ENCODE data around the gene SPATA12. TPM values are rescaled to one million over a fixed set of nuclear protein-coding genes. Genes with fewer than 3 reads are reported as not detected.

The SPATA12 gene
- total and polyA plus RNA-seq, 2 experiments from 2014 or later, result 0.10 to 0.65 TPM

DNA sequence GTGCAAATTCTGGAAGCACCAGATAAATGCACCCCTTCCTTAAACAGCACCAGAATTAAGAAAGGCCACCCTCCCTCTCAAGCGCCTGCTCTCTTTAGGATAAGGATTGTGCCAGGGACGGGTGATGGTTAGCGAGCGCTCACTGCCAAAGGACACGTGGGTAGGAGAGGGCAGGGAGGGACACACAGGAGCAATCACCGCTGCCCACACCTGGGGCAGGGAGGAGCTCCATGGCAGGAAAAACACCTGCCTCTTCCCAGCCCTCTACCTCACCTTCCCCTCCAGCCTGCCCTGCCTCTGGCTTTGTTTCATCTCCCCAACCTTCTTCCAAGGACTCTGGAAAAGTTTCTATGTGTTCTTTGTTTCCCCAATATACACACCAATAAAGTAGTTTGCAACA lies 7.3 kb upstream of the SPATA12 start:
- Histone ChIP-seq H3K27me3 (ENCODE audit: insufficient read depth) (no peaks in the 10 kb centered on the region), H3K4me3 (no peak overlapping the region), H3K9me2 (ENCODE audit: insufficient read depth) (no peaks in the 10 kb centered on the region), H3K4me2 (no peak overlapping the region), H3K4me1 (ENCODE audit: insufficient read depth) (no peaks in the 10 kb centered on the region), H4K20me1 (replicated peaks; ENCODE audit: insufficient read depth) (no peaks in the 10 kb centered on the region), H3K79me2 (replicated peaks; ENCODE audit: insufficient read depth) (no peaks in the 10 kb centered on the region), H2AFZ (no peak overlapping the region), H3F3A (replicated peaks; ENCODE audit: low read depth) (no peaks in the 10 kb centered on the region), H3K36me3 (ENCODE audit: insufficient read depth) (no peaks in the 10 kb centered on the region), H3K27ac (ENCODE audit: low read depth) (no peak overlapping the region)
- H3K4me3 Mint-ChIP-seq, result no peak overlapping the region
- ATAC-seq, result no peak
- peaks cover 3% of the 10 kb centered on the region for H3K27me3 Mint-ChIP-seq (ENCODE audit: insufficient read depth, low read depth, poor library complexity)
- no peak for TF ChIP-seq ZNF331 (CRISPR knock-in tag; IDR thresholded peaks at IDR 0.05; ENCODE audit: low read depth)
- no peak for TF ChIP-seq ZNF114 (CRISPR knock-in tag; IDR thresholded peaks at IDR 0.05)
- TF ChIP-seq, protein P1, sequence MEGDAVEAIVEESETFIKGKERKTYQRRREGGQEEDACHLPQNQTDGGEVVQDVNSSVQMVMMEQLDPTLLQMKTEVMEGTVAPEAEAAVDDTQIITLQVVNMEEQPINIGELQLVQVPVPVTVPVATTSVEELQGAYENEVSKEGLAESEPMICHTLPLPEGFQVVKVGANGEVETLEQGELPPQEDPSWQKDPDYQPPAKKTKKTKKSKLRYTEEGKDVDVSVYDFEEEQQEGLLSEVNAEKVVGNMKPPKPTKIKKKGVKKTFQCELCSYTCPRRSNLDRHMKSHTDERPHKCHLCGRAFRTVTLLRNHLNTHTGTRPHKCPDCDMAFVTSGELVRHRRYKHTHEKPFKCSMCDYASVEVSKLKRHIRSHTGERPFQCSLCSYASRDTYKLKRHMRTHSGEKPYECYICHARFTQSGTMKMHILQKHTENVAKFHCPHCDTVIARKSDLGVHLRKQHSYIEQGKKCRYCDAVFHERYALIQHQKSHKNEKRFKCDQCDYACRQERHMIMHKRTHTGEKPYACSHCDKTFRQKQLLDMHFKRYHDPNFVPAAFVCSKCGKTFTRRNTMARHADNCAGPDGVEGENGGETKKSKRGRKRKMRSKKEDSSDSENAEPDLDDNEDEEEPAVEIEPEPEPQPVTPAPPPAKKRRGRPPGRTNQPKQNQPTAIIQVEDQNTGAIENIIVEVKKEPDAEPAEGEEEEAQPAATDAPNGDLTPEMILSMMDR (conservative IDR thresholded peaks at IDR 0.05; ENCODE audit: low read depth in 2 of 2), result no peak
- TF ChIP-seq STAT1 (IDR thresholded peaks at IDR 0.05; ENCODE audit: unreplicated experiment), result no peak
- TF ChIP-seq JUNB (IDR thresholded peaks at IDR 0.05; ENCODE audit: unreplicated experiment), result no peak
- TF ChIP-seq, protein P2, sequence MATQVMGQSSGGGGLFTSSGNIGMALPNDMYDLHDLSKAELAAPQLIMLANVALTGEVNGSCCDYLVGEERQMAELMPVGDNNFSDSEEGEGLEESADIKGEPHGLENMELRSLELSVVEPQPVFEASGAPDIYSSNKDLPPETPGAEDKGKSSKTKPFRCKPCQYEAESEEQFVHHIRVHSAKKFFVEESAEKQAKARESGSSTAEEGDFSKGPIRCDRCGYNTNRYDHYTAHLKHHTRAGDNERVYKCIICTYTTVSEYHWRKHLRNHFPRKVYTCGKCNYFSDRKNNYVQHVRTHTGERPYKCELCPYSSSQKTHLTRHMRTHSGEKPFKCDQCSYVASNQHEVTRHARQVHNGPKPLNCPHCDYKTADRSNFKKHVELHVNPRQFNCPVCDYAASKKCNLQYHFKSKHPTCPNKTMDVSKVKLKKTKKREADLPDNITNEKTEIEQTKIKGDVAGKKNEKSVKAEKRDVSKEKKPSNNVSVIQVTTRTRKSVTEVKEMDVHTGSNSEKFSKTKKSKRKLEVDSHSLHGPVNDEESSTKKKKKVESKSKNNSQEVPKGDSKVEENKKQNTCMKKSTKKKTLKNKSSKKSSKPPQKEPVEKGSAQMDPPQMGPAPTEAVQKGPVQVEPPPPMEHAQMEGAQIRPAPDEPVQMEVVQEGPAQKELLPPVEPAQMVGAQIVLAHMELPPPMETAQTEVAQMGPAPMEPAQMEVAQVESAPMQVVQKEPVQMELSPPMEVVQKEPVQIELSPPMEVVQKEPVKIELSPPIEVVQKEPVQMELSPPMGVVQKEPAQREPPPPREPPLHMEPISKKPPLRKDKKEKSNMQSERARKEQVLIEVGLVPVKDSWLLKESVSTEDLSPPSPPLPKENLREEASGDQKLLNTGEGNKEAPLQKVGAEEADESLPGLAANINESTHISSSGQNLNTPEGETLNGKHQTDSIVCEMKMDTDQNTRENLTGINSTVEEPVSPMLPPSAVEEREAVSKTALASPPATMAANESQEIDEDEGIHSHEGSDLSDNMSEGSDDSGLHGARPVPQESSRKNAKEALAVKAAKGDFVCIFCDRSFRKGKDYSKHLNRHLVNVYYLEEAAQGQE (IDR thresholded peaks at IDR 0.05; ENCODE audit: unreplicated experiment), result no peak
- TF ChIP-seq, protein P3, sequence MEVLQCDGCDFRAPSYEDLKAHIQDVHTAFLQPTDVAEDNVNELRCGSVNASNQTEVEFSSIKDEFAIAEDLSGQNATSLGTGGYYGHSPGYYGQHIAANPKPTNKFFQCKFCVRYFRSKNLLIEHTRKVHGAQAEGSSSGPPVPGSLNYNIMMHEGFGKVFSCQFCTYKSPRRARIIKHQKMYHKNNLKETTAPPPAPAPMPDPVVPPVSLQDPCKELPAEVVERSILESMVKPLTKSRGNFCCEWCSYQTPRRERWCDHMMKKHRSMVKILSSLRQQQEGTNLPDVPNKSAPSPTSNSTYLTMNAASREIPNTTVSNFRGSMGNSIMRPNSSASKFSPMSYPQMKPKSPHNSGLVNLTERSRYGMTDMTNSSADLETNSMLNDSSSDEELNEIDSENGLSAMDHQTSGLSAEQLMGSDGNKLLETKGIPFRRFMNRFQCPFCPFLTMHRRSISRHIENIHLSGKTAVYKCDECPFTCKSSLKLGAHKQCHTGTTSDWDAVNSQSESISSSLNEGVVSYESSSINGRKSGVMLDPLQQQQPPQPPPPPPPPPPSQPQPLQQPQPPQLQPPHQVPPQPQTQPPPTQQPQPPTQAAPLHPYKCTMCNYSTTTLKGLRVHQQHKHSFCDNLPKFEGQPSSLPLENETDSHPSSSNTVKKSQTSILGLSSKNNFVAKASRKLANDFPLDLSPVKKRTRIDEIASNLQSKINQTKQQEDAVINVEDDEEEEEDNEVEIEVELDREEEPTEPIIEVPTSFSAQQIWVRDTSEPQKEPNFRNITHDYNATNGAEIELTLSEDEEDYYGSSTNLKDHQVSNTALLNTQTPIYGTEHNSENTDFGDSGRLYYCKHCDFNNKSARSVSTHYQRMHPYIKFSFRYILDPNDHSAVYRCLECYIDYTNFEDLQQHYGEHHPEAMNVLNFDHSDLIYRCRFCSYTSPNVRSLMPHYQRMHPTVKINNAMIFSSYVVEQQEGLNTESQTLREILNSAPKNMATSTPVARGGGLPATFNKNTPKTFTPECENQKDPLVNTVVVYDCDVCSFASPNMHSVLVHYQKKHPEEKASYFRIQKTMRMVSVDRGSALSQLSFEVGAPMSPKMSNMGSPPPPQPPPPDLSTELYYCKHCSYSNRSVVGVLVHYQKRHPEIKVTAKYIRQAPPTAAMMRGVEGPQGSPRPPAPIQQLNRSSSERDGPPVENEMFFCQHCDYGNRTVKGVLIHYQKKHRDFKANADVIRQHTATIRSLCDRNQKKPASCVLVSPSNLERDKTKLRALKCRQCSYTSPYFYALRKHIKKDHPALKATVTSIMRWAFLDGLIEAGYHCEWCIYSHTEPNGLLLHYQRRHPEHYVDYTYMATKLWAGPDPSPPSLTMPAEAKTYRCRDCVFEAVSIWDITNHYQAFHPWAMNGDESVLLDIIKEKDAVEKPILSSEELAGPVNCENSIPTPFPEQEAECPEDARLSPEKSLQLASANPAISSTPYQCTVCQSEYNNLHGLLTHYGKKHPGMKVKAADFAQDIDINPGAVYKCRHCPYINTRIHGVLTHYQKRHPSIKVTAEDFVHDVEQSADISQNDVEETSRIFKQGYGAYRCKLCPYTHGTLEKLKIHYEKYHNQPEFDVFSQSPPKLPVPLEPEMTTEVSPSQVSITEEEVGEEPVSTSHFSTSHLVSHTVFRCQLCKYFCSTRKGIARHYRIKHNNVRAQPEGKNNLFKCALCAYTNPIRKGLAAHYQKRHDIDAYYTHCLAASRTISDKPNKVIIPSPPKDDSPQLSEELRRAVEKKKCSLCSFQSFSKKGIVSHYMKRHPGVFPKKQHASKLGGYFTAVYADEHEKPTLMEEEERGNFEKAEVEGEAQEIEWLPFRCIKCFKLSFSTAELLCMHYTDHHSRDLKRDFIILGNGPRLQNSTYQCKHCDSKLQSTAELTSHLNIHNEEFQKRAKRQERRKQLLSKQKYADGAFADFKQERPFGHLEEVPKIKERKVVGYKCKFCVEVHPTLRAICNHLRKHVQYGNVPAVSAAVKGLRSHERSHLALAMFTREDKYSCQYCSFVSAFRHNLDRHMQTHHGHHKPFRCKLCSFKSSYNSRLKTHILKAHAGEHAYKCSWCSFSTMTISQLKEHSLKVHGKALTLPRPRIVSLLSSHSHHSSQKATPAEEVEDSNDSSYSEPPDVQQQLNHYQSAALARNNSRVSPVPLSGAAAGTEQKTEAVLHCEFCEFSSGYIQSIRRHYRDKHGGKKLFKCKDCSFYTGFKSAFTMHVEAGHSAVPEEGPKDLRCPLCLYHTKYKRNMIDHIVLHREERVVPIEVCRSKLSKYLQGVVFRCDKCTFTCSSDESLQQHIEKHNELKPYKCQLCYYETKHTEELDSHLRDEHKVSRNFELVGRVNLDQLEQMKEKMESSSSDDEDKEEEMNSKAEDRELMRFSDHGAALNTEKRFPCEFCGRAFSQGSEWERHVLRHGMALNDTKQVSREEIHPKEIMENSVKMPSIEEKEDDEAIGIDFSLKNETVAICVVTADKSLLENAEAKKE (CRISPR knock-in tag; IDR thresholded peaks at IDR 0.05), result no peak
- no peak overlapping the region for H3K27ac Mint-ChIP-seq
- no peak for DNase-seq (ENCODE audit: low spot score)
- no peaks in the 10 kb centered on the region for H3K9me3 Mint-ChIP-seq
- no peaks in the 10 kb centered on the region for H3K36me3 Mint-ChIP-seq (ENCODE audit: low read depth)
- H3K4me1 Mint-ChIP-seq, result no peaks in the 10 kb centered on the region; the same call in 2 of the 3 replicates

All from GM23338 (cell line).